ENCODE measurements around the gene NR1H2. TPM values are rescaled to one million over a fixed set of nuclear protein-coding genes. Genes with fewer than 3 reads are reported as not detected.
"Not testable (repeated sequence)": the region's sequence is repeated elsewhere in the genome, so short reads cannot be mapped to it uniquely, and the experiment has no call there.

Gene NR1H2
- total RNA-seq, 1 donor = 71.2 TPM

DNA sequence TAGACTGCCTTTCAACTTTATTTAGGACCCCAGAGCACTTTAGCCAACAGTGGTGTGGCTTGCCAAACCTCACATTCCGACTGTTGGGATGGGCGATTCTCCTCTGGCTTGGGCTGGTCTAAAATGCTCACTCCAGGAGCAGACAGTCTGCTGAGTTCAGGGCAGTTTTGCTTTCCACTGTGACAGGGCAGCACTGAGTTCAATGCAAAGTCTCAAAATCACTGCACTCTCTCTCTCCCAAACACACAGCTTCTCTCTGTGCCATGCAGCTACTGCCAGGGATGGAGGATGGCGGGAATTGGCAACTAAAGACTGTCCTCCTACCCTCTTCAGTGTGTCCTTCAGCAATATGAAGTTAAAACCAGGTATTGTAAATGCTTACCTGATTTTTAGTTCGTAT, 24.0 kb upstream of the NR1H2 start:
- TF ChIP-seq, protein P1, sequence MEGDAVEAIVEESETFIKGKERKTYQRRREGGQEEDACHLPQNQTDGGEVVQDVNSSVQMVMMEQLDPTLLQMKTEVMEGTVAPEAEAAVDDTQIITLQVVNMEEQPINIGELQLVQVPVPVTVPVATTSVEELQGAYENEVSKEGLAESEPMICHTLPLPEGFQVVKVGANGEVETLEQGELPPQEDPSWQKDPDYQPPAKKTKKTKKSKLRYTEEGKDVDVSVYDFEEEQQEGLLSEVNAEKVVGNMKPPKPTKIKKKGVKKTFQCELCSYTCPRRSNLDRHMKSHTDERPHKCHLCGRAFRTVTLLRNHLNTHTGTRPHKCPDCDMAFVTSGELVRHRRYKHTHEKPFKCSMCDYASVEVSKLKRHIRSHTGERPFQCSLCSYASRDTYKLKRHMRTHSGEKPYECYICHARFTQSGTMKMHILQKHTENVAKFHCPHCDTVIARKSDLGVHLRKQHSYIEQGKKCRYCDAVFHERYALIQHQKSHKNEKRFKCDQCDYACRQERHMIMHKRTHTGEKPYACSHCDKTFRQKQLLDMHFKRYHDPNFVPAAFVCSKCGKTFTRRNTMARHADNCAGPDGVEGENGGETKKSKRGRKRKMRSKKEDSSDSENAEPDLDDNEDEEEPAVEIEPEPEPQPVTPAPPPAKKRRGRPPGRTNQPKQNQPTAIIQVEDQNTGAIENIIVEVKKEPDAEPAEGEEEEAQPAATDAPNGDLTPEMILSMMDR (IDR thresholded peaks at IDR 0.05; ENCODE audit: insufficient read depth, low read depth, low read length) = no peak
- DNase-seq (ENCODE audit: low read depth) = no peak
- no peak overlapping the region for H3K4me3 ChIP-seq (ENCODE audit: low read depth, low read length)

DNA sequence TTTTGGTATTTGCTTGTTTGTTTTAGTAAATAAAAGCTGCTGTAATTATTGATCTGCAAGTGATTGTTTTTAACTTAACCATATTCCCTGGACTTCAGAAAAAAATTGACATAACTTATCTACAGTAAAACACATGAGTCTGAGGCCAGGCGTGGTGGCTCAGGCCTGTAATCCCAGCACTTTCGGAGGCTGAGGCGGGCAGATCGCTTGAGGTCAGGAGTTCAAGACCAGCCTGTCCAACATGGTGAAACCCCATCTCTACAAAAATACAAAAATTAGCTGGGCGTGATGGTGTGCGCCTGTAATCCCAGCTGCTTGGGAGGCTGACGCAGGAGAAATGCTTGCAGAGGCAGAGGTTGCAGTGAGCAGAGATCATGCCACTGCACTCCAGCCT, 22.8 kb upstream of the NR1H2 start:
- not testable (repeated sequence) for DNase-seq (ENCODE audit: low read depth); H3K4me3 ChIP-seq (ENCODE audit: low read depth, low read length)

DNA sequence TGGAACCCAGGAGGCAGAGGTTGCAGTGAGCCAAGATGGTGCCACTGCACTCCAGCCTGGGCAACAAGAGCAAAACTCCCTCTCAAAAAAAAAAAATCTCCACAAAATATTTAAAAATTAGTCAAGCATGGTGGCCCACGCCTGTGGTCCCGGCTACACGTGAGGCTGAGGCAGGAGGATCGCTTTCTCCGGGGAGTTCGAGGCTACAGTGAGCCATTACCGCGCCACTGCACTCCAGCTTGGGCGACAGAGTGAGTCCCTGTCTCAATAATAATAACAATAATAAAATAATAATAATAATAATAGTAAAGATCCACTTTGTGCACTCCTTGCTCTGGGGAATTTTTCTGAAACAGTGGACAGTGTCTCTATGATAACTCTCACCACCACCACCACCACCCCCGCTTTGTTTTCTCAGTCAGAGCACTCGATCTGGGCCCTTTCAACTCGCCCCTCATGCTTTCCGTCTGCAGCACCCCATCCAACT, 19.5 kb upstream of the NR1H2 start:
- no peak for DNase-seq (ENCODE audit: low read depth)
- H3K4me3 ChIP-seq (ENCODE audit: low read depth, low read length) = no peak overlapping the region
- TF ChIP-seq, protein P1 (IDR thresholded peaks at IDR 0.05; ENCODE audit: insufficient read depth, low read depth, low read length) = no peak

DNA sequence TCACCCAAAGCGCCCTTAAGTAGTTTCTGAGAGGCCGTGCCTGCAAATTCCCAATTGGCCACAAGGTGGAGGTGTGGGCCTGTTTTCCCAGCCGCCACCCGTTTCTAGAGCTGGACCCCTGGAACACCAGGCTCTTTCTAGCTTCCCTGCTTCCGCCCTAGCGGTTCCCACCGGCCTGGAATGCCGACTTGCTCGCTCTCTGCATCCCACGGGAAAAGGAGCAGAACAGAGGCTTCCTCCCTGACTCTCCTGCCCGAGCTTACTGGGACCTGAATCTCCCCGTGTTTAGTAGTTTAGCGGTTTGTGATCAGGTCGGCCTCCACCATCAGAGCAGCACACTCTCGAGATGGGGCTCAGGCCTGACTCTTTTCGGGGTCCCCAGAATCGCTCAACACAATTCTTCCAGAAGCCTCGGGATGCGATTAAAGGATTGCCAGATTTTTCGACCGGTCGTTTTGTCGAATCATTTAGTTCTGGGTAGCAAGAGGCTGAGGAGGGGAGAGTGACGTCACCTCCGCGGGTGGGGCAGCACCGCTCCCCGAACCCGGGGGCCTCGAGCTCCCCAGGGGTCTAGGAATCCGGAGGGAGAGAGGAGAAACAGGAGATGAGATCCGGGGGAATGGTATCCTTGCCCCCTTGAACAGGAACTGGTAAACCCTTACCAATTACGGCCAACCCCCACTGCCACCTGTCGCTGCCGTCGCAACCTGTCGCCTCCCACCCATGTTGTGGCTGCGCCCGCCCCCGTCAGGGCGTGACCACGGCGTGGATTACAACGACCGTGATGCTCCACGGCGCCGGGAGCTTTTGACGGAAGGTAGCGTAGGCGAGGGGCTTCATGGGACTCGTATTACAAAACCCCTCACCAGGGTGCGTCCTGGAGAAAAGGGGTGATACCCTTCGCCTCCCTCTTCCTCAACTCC, 18.8 kb upstream of the NR1H2 start:
- peak overlapping the region; percentile 58 for H3K4me3 ChIP-seq (ENCODE audit: low read depth, low read length)
- TF ChIP-seq, protein P1 (IDR thresholded peaks at IDR 0.05; ENCODE audit: insufficient read depth, low read depth, low read length) = peak; percentile 89
- DNase-seq (ENCODE audit: low read depth) = peak; percentile 60

DNA sequence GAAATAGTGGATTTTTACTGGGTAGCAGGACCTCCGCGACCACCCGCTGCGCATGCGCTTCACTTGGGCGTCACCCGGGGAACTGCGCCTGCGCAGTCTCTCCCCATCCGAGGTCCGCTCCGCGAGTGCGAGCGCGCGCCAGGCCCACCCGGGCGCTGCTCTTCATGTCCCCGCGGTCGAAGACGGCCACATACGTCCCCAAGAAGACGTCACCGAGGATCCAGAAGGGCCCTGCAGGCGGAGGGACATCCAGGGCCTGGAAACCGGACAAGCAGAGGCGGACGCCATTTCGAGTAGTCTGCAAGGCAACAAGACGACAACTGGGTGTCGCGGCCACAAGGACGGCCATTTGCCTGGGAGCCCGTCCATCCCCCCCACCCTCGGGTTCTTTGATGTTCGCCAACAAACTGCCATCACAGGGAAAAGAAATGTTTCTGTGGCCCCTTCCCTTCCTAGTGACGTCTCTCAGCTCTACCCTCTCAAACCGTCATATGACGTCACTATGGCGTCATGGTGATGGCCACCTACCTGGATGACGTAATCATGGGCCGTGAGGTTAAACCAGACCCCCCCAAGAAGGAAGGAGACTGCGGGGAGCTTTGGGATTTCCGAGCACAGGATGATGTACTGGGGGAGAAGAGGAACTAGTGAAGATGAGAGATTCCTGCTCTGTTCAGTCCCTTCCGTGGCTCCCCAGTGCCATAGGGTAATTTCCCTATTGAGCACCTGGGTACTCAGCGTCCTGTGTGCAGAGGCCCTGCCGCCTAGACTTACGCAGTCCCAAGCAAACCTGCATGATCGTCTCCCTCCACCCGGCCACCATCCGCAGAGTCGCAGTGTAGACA, 17.6 kb upstream of the NR1H2 start:
- TF ChIP-seq, protein P1 (IDR thresholded peaks at IDR 0.05; ENCODE audit: insufficient read depth, low read depth, low read length) = no peak
- DNase-seq (ENCODE audit: low read depth) = peak; percentile 53
- H3K4me3 ChIP-seq (ENCODE audit: low read depth, low read length) = peak overlapping the region; percentile 59

DNA sequence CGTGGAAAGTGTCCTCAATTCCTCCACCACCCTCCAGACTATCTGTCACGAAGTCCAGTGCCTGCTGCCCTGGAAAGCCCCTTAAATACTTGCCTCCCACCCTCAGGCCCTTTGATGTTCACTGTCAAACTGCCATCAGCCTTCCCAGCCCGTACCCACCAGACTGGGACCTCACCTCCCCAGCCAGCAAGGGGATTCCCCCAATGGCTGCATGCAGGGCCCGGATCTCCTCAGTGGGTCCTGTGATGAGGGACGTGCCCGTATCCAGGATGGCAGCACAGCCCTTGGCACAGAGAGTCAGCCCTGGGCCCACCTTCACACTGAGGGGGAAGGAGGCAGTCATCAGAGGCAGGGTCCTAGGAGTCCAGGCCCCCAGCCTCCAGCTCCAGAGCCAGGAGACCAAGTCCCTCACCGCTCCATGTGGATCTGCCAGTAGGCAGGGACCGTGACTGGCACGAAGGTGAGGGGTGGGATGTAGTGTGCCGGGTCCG, 16.9 kb upstream of the NR1H2 start:
- no peak overlapping the region for H3K4me3 ChIP-seq (ENCODE audit: low read depth, low read length)
- TF ChIP-seq, protein P1 (IDR thresholded peaks at IDR 0.05; ENCODE audit: insufficient read depth, low read depth, low read length) = no peak
- no peak for DNase-seq (ENCODE audit: low read depth)
